Astrocyte (in vitro differentiated cells and primary cell): Measurements from ENCODE around the gene GNB1.

Experiments
- CTCF ChIP-seq: IDR thresholded peaks from 2 replicates; pipeline ENCODE4 v1.5.1; 2011; ENCODE audit warnings: low read depth, mild to moderate bottlenecking, inconsistent platforms, low read length, moderate library complexity; ENCODE audit not compliant: insufficient read depth
- EZH2 ChIP-seq: IDR thresholded peaks from 2 replicates; pipeline ENCODE4 v1.6.1; 2012; ENCODE audit warnings: mild to moderate bottlenecking, low read length, inconsistent platforms; ENCODE audit not compliant: insufficient read depth

- TF ChIP-seq EZH2: no peak
- no peak for TF ChIP-seq CTCF
Observed at GRCh38 chr1:1914101-1914970, 23.4 kb upstream of the GNB1 start.
